ENCODE measurements around the gene NOMO2.
"Not testable (repeated sequence)": the region's sequence is repeated elsewhere in the genome, so short reads cannot be mapped to it uniquely, and the experiment has no call there.

- TF ChIP-seq CTCF, EP300 (IDR thresholded peaks at IDR 0.05): not testable (repeated sequence)
Measured at GRCh38 chr16:18561727-18562314, at the start of gene NOMO2.
